GM18909 (cell line): ENCODE data around the gene PRR5.
"Not testable (repeated sequence)": the region's sequence is repeated elsewhere in the genome, so short reads cannot be mapped to it uniquely, and the experiment has no call there.

Experiments used
- ATAC-seq: cut with Tn5 transposase; IDR thresholded peaks from one replicate; pipeline ENCODE4 v1.9.1; 2021; ENCODE audit warnings: mild to moderate bottlenecking; ENCODE audit not compliant: unreplicated experiment, poor library complexity

Gene PRR5

GRCh38 chr22:44672632-44673031 is 29.4 kb upstream of the PRR5 start:
- ATAC-seq, result no peak

GRCh38 chr22:44673406-44673805 is 28.6 kb upstream of the PRR5 start:
- no peak for ATAC-seq

- not testable (repeated sequence) for ATAC-seq
Observed at GRCh38 chr22:44676066-44676440, 26.0 kb upstream of the PRR5 start.

GRCh38 chr22:44676441-44677352 is 25.3 kb upstream of the PRR5 start:
- ATAC-seq, result no peak

- ATAC-seq, result no peak
Observed at GRCh38 chr22:44677353-44677840, 24.6 kb upstream of the PRR5 start.

GRCh38 chr22:44677871-44678555 is 24.0 kb upstream of the PRR5 start:
- no peak for ATAC-seq

GRCh38 chr22:44678556-44679305 is 23.3 kb upstream of the PRR5 start:
- ATAC-seq, result no peak

GRCh38 chr22:44679306-44679647 is 22.7 kb upstream of the PRR5 start:
- ATAC-seq, result not testable (repeated sequence)

GRCh38 chr22:44680058-44680457 is 21.9 kb upstream of the PRR5 start:
- ATAC-seq, result no peak

GRCh38 chr22:44680481-44680894 is 21.5 kb upstream of the PRR5 start:
- ATAC-seq, result no peak

- no peak for ATAC-seq
Observed at GRCh38 chr22:44682556-44683168, 19.3 kb upstream of the PRR5 start.

- no peak for ATAC-seq
Observed at GRCh38 chr22:44683237-44683636, 18.8 kb upstream of the PRR5 start.

- no peak for ATAC-seq
Observed at GRCh38 chr22:44683881-44684280, 18.1 kb upstream of the PRR5 start.

- ATAC-seq, result peak; percentile 63
Observed at GRCh38 chr22:44684506-44685383, 17.3 kb upstream of the PRR5 start.

- ATAC-seq, result peak; percentile 42
Observed at GRCh38 chr22:44685384-44686056, 16.5 kb upstream of the PRR5 start.

GRCh38 chr22:44686873-44687600 is 15.0 kb upstream of the PRR5 start:
- ATAC-seq, result no peak

- ATAC-seq, result no peak
Observed at GRCh38 chr22:44689173-44689572, 12.8 kb upstream of the PRR5 start.

- ATAC-seq, result no peak
Observed at GRCh38 chr22:44689915-44690524, 12.0 kb upstream of the PRR5 start.
